CD4-positive, alpha-beta T cell (primary cell): Measurements from ENCODE around the gene TMEM150B. TPM values are rescaled to one million over a fixed set of nuclear protein-coding genes. Genes with fewer than 3 reads are reported as not detected.

Experiments
- ATAC-seq: fragments of 200-7000 bp; cut with Tn5 transposase; one replicate; pipeline ENCODE4 v1.10.0; 2022; ENCODE audit warnings: mild to moderate bottlenecking; ENCODE audit not compliant: poor library complexity
- CTCF ChIA-PET: fragments of 350-600 bp; sonication (Branson Sonifier 250); formaldehyde crosslinking; loops from one replicate; lab custom pipeline; 2021; ENCODE audit warnings: antibody characterized with exemption, inconsistent platforms; lab: Charles Lee
- POLR2A ChIA-PET: fragments of 350-600 bp; sonication (Branson Sonifier 250); formaldehyde crosslinking; loops from one replicate; lab custom pipeline; 2021; ENCODE audit warnings: antibody characterized with exemption, inconsistent platforms; lab: Charles Lee
- DNase-seq, 14 experiments: peaks; one replicate each; pipeline ENCODE4 v3.0.0-alpha.2; 2013 to 2020; ENCODE audit warnings: mixed read lengths in 2 of 14
- H3K27ac ChIP-seq, 2 donors: one replicate each; pipeline versions ENCODE4 v1.5.1 to v1.7.0; 2013; ENCODE audit warnings: low read length in 2 of 2, low read depth in 1 of 2, mild to moderate bottlenecking in 1 of 2
- H3K27me3 ChIP-seq, 2 experiments: 1 replicate in 1 of 2; 2 replicates in 1 of 2; pipeline versions ENCODE4 v1.6.1 to v1.7.0; 2013; ENCODE audit warnings: low read length in 2 of 2, control low read depth in 1 of 2, mild to moderate bottlenecking in 1 of 2, moderate library complexity in 1 of 2; ENCODE audit not compliant: insufficient read depth in 2 of 2, control insufficient read depth in 1 of 2
- H3K36me3 ChIP-seq: one replicate; pipeline ENCODE4 v1.6.1; 2013; ENCODE audit warnings: low read length, control low read depth; ENCODE audit not compliant: insufficient read depth
- H3K4me1 ChIP-seq: one replicate; pipeline ENCODE4 v1.6.1; 2013; ENCODE audit warnings: low read length, control low read depth; ENCODE audit not compliant: insufficient read depth
- H3K4me3 ChIP-seq: one replicate; pipeline ENCODE4 v1.5.1; 2013; ENCODE audit warnings: mild to moderate bottlenecking, low read length, moderate library complexity
- H3K9me3 ChIP-seq, 2 experiments: 1 replicate in 1 of 2; 2 replicates in 1 of 2; pipeline versions ENCODE4 v1.6.1 to v1.7.0; 2013; ENCODE audit warnings: low read length in 2 of 2, mild to moderate bottlenecking in 2 of 2, control low read depth in 1 of 2, moderate library complexity in 1 of 2; ENCODE audit not compliant: control insufficient read depth in 1 of 2, insufficient read depth in 1 of 2
- H3K27ac Mint-ChIP-seq: one replicate; pipeline ENCODE4 v1.8.0; 2020; ENCODE audit warnings: mixed read lengths
- H3K27me3 Mint-ChIP-seq: one replicate; pipeline ENCODE4 v1.8.0; 2021; ENCODE audit warnings: mixed read lengths
- H3K36me3 Mint-ChIP-seq: one replicate; pipeline ENCODE4 v1.8.0; 2021; ENCODE audit warnings: low read depth, mixed read lengths
- H3K4me1 Mint-ChIP-seq: one replicate; pipeline ENCODE4 v1.8.0; 2021; ENCODE audit warnings: low read depth, mixed read lengths
- H3K4me3 Mint-ChIP-seq: one replicate; pipeline ENCODE4 v1.8.0; 2020; ENCODE audit warnings: mild to moderate bottlenecking, mixed read lengths
- H3K9me3 Mint-ChIP-seq: one replicate; pipeline ENCODE4 v1.8.0; 2020; ENCODE audit warnings: mixed read lengths
- intact Hi-C, 2 experiments: fragments of 100-400 bp; cut with DNase I in 1 of 2; cut with micrococcal nuclease in 1 of 2; formaldehyde crosslinking; loops; one replicate each; pipeline versions ENCODE4 v1.15.1 to v1.9.0; 2023 to 2025; cut with DNase I, micrococcal nuclease
- total RNA-seq, 174 experiments: library from RNA in 2 of 174; stranded (reverse) in 2 of 174; gene quantifications; one replicate each; pipeline ENCODE4 v1.2.3 and lab custom pipeline; 2021 to 2026
- TF ChIP-seq, protein P1 (sequence below): fragments of 200-600 bp; IDR thresholded peaks from one replicate; pipeline ENCODE4 v1.8.0; 2022; ENCODE audit warnings: antibody characterized with exemption, mild to moderate bottlenecking

The TMEM150B gene
- total RNA-seq, 2 experiments from 2014 or later: not detected

DNA sequence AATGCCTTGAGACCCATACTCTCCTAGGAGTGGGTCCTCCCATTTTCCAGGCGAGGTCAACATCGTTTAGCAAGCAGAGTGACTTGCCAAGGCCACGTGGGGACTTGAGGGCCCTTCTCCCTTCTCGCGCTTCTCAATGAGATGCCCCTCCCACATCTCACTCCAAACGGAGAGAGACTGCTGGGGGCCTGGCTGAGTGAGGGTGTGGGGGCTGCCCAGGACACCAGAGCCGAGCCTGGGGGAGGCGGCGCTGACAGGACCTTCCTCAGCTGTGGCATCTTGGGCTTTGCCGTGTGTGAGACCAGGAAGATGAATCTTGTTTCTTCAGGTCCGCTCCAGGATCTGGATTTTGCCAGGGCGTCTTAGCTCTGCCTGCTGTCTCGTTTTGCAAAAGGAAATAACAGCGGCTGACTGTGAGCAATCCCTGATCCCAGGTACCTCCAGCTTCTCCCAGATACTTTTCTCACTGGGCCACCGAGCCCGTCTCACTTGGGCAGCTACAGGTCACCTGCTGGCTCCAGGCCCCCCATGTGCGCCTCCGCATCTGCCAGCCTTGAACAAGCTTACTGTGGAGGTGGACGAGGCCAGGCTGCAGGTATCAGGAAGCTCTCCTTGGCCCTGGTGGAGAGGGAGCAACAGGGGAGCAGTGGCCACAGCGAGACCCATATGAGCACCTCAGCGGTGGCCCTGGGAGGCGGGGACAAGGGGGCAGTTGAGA lies 23.3 kb upstream of the TMEM150B start:
- DNase-seq (no peak), ATAC-seq (no peak)
- peaks cover 0 to 21% of the 10 kb centered on the region in 2 experiments for H3K9me3 ChIP-seq
- H3K4me1 ChIP-seq: peaks cover 12% of the 10 kb centered on the region
- peaks cover 23 to 24% of the 10 kb centered on the region in 2 experiments for H3K27me3 ChIP-seq
- Mint-ChIP-seq H3K4me3 (no peak overlapping the region), H3K27ac (no peak overlapping the region), H3K36me3 (peaks cover 11% of the 10 kb centered on the region), H3K4me1 (peaks cover 18% of the 10 kb centered on the region), H3K27me3 (peaks cover 31% of the 10 kb centered on the region), H3K9me3 (no peaks in the 10 kb centered on the region)
- no peak overlapping the region for H3K4me3 ChIP-seq
- no peak overlapping the region for H3K27ac ChIP-seq
- CTCF ChIA-PET: interaction anchor here (1.3 kb wide), 1 partner anchor 18 kb away, joined by 3 read pairs; no protein-coding TSS in a partner anchor
- TF ChIP-seq, protein P1, sequence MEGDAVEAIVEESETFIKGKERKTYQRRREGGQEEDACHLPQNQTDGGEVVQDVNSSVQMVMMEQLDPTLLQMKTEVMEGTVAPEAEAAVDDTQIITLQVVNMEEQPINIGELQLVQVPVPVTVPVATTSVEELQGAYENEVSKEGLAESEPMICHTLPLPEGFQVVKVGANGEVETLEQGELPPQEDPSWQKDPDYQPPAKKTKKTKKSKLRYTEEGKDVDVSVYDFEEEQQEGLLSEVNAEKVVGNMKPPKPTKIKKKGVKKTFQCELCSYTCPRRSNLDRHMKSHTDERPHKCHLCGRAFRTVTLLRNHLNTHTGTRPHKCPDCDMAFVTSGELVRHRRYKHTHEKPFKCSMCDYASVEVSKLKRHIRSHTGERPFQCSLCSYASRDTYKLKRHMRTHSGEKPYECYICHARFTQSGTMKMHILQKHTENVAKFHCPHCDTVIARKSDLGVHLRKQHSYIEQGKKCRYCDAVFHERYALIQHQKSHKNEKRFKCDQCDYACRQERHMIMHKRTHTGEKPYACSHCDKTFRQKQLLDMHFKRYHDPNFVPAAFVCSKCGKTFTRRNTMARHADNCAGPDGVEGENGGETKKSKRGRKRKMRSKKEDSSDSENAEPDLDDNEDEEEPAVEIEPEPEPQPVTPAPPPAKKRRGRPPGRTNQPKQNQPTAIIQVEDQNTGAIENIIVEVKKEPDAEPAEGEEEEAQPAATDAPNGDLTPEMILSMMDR: no peak
- intact Hi-C loops: no loop called here
- POLR2A ChIA-PET: interaction anchor here (0.7 to 1.3 kb wide), 2 partner anchors 10 to 21 kb away, joined by 3 to 5 read pairs; partner anchors contain the start of gene KMT5C
- peaks cover 3% of the 10 kb centered on the region for H3K36me3 ChIP-seq

DNA sequence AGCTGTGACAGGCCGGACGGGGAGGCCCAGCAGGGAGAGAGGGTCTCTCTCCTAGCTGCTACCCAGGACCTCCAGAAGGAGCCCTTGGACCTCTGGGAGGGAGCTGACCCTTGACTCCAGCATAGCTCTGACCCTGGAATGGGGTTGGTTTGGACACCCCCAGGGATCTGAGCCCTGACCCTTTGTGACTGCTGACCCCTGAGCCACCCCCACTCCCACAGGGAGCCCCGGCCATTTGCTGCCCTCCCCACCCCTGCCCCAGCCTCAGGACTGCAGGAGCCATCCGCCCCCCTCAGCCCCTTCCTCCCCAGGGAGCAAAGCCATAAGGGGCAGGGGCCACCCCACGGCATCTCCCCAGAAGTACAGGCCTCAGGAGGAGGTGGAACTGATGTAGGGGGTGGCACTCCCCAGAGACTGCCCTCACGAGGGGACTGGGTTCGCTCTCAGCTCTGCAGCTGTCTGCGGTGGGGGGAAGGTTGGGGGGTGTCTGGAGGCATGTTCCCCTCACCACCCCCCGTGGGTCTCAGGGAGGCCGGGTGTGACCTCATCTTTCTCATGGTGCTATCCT lies 22.4 kb upstream of the TMEM150B start:
- ChIA-PET CTCF (interaction anchor here (1.3 kb wide), 1 partner anchor 19 kb away, joined by 3 read pairs; no protein-coding TSS in a partner anchor), POLR2A (interaction anchor here (1.3 kb wide), 1 partner anchor 9 kb away, joined by 5 read pairs; the partner anchor contains the start of gene KMT5C)
- H3K4me3 Mint-ChIP-seq: no peak overlapping the region
- peaks cover 8% of the 10 kb centered on the region for H3K36me3 ChIP-seq
- no peak overlapping the region for H3K27ac Mint-ChIP-seq
- no peak overlapping the region for H3K27ac ChIP-seq
- ATAC-seq: no peak
- peaks cover 0 to 11% of the 10 kb centered on the region in 2 experiments for H3K9me3 ChIP-seq
- intact Hi-C loops: no loop called here
- H3K27me3 ChIP-seq: peaks cover 13 to 15% of the 10 kb centered on the region in 2 experiments
- TF ChIP-seq, protein P1: no peak
- peaks cover 8% of the 10 kb centered on the region for H3K4me1 Mint-ChIP-seq
- H3K36me3 Mint-ChIP-seq: peaks cover 11% of the 10 kb centered on the region
- H3K27me3 Mint-ChIP-seq: peaks cover 21% of the 10 kb centered on the region
- H3K4me1 ChIP-seq: peaks cover 4% of the 10 kb centered on the region
- no peak overlapping the region for H3K4me3 ChIP-seq
- peak in 1 of 14 experiments; percentile 18 for DNase-seq
- no peaks in the 10 kb centered on the region for H3K9me3 Mint-ChIP-seq

DNA sequence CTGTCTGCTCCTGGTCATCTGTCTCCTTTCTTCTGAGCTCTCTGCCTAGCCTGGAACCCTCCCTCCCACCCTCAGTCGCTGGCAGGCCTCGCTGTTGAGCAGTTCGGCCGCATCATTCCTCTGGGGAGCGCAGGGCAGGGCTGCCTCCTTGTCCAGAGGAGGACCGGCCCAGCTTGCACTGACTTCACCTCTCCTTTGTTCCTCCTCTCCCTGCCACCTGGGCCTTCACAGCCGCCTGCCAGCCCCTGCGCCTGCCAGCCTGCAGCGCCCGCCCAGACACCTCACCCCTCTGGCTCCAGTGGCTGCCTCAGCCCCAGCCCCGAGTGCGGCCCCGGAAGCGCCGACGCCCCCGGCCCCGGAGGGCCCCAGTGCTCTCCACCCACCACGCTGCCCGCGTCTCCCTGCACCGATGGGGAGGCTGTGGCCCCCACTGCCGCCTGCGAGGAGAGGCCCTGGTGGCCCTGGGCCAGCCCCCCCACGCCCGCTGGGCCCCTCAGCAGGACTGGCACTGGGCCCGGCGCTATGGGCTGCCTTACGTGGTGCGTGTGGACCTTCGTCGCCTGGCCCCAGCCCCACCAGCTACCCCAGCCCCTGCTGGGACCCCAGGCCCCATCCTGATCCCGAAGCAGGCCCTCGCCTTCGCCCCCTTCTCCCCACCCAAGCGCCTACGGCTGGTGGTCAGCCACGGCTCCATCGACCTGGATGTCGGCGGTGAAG lies 21.7 kb upstream of the TMEM150B start:
- H3K36me3 Mint-ChIP-seq: peaks cover 11% of the 10 kb centered on the region
- peaks cover 2% of the 10 kb centered on the region for H3K4me1 ChIP-seq
- CTCF ChIA-PET: no interaction called here
- TF ChIP-seq, protein P1: no peak
- H3K27ac ChIP-seq: no peak overlapping the region
- H3K9me3 ChIP-seq: peaks cover 0 to 7% of the 10 kb centered on the region in 2 experiments
- H3K4me3 Mint-ChIP-seq: no peak overlapping the region
- peaks cover 7 to 8% of the 10 kb centered on the region in 2 experiments for H3K27me3 ChIP-seq
- POLR2A ChIA-PET: no interaction called here
- DNase-seq (no peak), ATAC-seq (no peak)
- H3K27ac Mint-ChIP-seq: no peak overlapping the region
- H3K27me3 Mint-ChIP-seq: peaks cover 15% of the 10 kb centered on the region
- no peaks in the 10 kb centered on the region for H3K9me3 Mint-ChIP-seq
- intact Hi-C loops: no loop called here
- H3K4me1 Mint-ChIP-seq: peaks cover 6% of the 10 kb centered on the region
- H3K4me3 ChIP-seq: no peak overlapping the region
- H3K36me3 ChIP-seq: peaks cover 8% of the 10 kb centered on the region
